K562 (cell line): ENCODE data around the gene ZNF138. TPM values are rescaled to one million over a fixed set of nuclear protein-coding genes. Genes with fewer than 3 reads are reported as not detected.

Source experiments
- HDAC1 ChIP-seq, 2 experiments: fragments of 450-650 bp; IDR thresholded peaks; 2 replicates each; pipeline ENCODE4 v1.6.1; 2016 to 2017; ENCODE audit warnings: inconsistent platforms in 1 of 2, mild to moderate bottlenecking in 1 of 2, moderate library complexity in 1 of 2
- HMG20A ChIP-seq: fragments of 450-650 bp; formaldehyde crosslinking; conservative IDR thresholded peaks from 2 replicates; pipeline ENCODE4 v1.4.0; 2020; ENCODE audit warnings: mild to moderate bottlenecking, mixed read lengths
- KDM4B ChIP-seq, 2 experiments: fragments of 450-650 bp in 1 of 2; sonication (generic) in 1 of 2; IDR thresholded peaks; 2 replicates each; pipeline ENCODE4 v1.6.1; 2016 to 2017; ENCODE audit warnings: borderline replicate concordance in 2 of 2, antibody characterized with exemption in 1 of 2, low read depth in 1 of 2, mild to moderate bottlenecking in 1 of 2
- MGA ChIP-seq: fragments of 450-650 bp; IDR thresholded peaks from 2 replicates; pipeline ENCODE4 v1.6.1; 2016; ENCODE audit warnings: mild to moderate bottlenecking, moderate library complexity
- SNRNP70 ChIP-seq: fragments of 200-400 bp; formaldehyde crosslinking; optimal IDR thresholded peaks from 2 replicates; pipeline ENCODE3; 2017; ENCODE audit warnings: low read depth, low read length
- U2AF1 ChIP-seq: fragments of 200-400 bp; formaldehyde crosslinking; optimal IDR thresholded peaks from 2 replicates; pipeline ENCODE3; 2017; ENCODE audit warnings: mild to moderate bottlenecking, low read depth, low read length, moderate library complexity
- ZNF407 ChIP-seq: fragments of 450-650 bp; IDR thresholded peaks from 2 replicates; pipeline ENCODE4 v1.6.1; 2016; ENCODE audit warnings: low read depth
- polyA plus RNA-seq, 8 experiments: library from polyadenylated mRNA; depleted of rRNA in 4 of 8; stranded (reverse) in 5 of 8; unstranded in 3 of 8; fragments of >200 nt; fragmentation: Nextera tagmentation in 2 of 8; fragmentation: Illumina TruSeq in 1 of 8; extraction: Ambion mirVana in 2 of 8; extraction: Trizol in 1 of 8; gene quantifications; 2 replicates each; pipeline versions ENCODE4 v1.2.1 to v1.2.3, GENCODE V29; 2011 to 2014; ENCODE audit warnings: inconsistent platforms in 1 of 8, missing spikeins in 1 of 8
- total RNA-seq, 7 experiments: library from RNA; depleted of rRNA in 6 of 7; stranded (reverse); fragments of >200 nt in 6 of 7; fragmentation: Illumina TruSeq in 2 of 7; extraction: Trizol in 2 of 7; gene quantifications; 2 replicates each; pipeline versions ENCODE4 v1.2.1 to v1.2.3, GENCODE V29; 2011 to 2021; ENCODE audit warnings: low replicate concordance in 1 of 7

ZNF138 gene
- total and polyA plus RNA-seq, 9 of the 15 experiments (the other 6 are each of a cell fraction or from before 2014, with no cell fraction given): 14.6 to 34.9 (median 22.6) TPM

- 0 out of 2 replicates have a peak, but pooled peaks have one; percentile 6 for TF ChIP-seq MGA
- TF ChIP-seq U2AF1: no peak
- TF ChIP-seq SNRNP70: no peak
- TF ChIP-seq HDAC1 (IDR thresholded peaks at IDR 0.05): 0 out of 4 replicates have a peak, but pooled peaks of 1 of the 2 experiments have one; percentile 40
- no peak for TF ChIP-seq KDM4B (IDR thresholded peaks at IDR 0.05; ENCODE audit: borderline replicate concordance in 2 of 2, low read depth in 1 of 2)
- no peak for TF ChIP-seq ZNF407
- TF ChIP-seq HMG20A (CRISPR knock-in tag): no peak
Observed at GRCh38 chr7:64849250-64849923, 55.2 kb downstream of the ZNF138 start (continued).
